Measurements from ENCODE around the gene ATRN. TPM values are rescaled to one million over a fixed set of nuclear protein-coding genes. Genes with fewer than 3 reads are reported as not detected.

The ATRN gene
- total RNA-seq, 2 donors from 2014 or later = 17.0 to 23.1 TPM

DNA sequence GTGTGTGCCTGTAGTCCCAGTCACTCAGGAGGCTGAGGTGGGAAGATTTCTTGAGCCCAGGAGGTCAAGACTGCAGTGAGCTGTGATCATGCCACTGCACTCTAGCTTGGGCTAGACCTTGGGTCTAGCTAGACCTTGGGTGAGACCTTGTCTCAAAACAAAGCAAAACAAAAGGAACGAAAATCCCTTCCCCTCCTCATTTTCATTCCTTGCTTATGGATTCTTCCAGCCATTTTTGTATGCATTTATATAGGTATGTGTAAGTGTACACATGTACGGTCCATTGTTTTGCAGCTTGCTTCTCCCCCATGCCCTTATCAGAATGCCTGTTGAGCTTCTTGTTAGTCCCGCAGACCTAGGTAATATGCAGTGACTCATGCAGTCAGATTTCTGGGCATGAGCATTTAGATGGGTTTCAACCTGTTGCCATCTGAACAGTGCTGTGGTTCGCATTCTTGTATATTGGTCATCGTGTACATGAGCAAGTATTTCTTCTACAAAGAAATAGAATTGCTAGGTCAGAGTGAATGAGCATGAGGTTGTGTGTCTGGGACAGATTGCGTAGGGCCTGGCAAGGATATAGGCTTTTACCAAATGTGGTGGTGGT, 73.2 kb downstream of the ATRN start:
- H3K9me3 ChIP-seq = no peaks in the 10 kb centered on the region
- H3K36me3 ChIP-seq = no peaks in the 10 kb centered on the region
- no peak for DNase-seq
- H3K4me3 ChIP-seq = no peak overlapping the region
- no peak overlapping the region for H3K9ac ChIP-seq (ENCODE audit: low read depth in 2 of 2, low read length in 2 of 2)
- no peaks in the 10 kb centered on the region for H3K4me1 ChIP-seq
- no peaks in the 10 kb centered on the region for H3K27me3 ChIP-seq
- TF ChIP-seq, protein P1, sequence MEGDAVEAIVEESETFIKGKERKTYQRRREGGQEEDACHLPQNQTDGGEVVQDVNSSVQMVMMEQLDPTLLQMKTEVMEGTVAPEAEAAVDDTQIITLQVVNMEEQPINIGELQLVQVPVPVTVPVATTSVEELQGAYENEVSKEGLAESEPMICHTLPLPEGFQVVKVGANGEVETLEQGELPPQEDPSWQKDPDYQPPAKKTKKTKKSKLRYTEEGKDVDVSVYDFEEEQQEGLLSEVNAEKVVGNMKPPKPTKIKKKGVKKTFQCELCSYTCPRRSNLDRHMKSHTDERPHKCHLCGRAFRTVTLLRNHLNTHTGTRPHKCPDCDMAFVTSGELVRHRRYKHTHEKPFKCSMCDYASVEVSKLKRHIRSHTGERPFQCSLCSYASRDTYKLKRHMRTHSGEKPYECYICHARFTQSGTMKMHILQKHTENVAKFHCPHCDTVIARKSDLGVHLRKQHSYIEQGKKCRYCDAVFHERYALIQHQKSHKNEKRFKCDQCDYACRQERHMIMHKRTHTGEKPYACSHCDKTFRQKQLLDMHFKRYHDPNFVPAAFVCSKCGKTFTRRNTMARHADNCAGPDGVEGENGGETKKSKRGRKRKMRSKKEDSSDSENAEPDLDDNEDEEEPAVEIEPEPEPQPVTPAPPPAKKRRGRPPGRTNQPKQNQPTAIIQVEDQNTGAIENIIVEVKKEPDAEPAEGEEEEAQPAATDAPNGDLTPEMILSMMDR (IDR thresholded peaks at IDR 0.05) = no peak
- intact Hi-C loops (cut with DNase I) = no loop called here
- H3K27ac ChIP-seq = no peak overlapping the region

DNA sequence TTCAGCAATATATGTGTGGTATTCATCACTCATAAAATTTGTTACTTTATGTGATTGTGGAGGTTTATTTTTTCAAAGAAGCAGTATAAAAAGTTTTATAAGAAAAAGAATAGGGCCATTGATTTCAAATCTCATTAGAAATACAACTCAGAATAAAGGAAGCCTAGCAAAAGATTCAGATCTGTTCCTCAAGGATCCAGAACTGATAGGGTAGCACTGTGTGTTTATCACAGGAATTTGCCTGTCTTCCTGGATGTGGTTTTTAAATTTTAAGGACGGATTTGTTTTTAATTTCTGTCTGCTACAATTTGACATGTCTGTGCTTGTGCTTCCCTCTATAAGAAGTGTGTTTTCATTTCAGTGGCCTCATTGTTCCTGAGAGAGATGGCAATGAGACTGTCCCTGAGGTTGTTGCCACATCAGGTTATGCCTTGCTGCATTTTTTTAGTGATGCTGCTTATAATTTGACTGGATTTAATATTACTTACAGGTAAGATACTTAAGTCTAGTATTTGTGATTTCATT, 74.6 kb downstream of the ATRN start:
- H3K9me3 ChIP-seq = no peaks in the 10 kb centered on the region
- H3K4me1 ChIP-seq = no peaks in the 10 kb centered on the region
- H3K27me3 ChIP-seq = no peaks in the 10 kb centered on the region
- H3K4me3 ChIP-seq = no peak overlapping the region
- DNase-seq = no peak
- TF ChIP-seq, protein P1 (IDR thresholded peaks at IDR 0.05) = no peak
- no peak overlapping the region for H3K9ac ChIP-seq (ENCODE audit: low read depth in 2 of 2, low read length in 2 of 2)
- intact Hi-C loops (cut with DNase I) = no loop called here
- H3K36me3 ChIP-seq = no peaks in the 10 kb centered on the region
- H3K27ac ChIP-seq = no peak overlapping the region

DNA sequence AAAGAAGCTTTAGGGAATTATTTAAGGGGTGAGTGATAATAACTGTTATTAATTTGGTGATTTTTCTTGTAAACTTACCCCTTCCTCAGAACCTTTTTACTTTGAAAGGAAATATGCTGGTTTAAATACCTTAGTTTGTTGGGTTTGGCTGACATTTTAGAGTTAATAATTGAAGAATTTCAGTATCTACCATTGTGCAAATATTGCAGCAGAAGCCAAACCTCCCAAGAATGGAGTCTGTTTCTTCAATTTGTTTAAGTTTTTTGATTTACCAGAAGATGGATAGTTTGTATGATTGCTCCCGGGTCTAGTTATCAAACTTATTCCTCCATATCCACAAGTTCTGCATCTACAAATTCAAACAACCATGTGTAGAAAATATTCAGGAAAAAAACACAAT, 77.1 kb downstream of the ATRN start:
- Histone ChIP-seq H3K27ac (no peak overlapping the region), H3K4me1 (no peaks in the 10 kb centered on the region), H3K4me3 (no peak overlapping the region), H3K27me3 (no peaks in the 10 kb centered on the region), H3K9ac (ENCODE audit: low read depth in 2 of 2, low read length in 2 of 2) (no peak overlapping the region), H3K36me3 (no peaks in the 10 kb centered on the region), H3K9me3 (no peaks in the 10 kb centered on the region)
- intact Hi-C loops (cut with DNase I) = no loop called here
- DNase-seq = no peak
- TF ChIP-seq, protein P1 (IDR thresholded peaks at IDR 0.05) = no peak

DNA sequence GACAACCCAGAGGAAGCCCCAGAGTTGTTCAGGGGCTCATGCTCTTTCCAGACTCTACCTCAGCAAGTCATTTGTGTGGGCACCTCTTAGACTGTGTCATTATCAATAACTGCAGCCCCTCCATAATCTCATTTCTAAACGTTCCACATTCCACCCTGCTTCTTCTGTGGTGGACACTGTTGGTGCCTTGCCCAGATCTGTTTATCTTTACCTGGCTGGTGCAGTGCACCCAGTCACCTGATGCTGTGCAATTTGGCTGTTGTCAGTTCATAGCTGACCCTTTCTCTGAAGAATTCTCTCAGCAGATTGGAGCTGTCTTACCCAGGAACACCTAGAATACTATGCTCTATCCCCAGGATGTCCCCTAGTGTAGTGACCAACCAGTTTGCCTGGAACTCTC, 80.0 kb downstream of the ATRN start:
- Histone ChIP-seq H3K27me3 (no peaks in the 10 kb centered on the region), H3K4me3 (no peak overlapping the region), H3K36me3 (no peaks in the 10 kb centered on the region), H3K9me3 (no peaks in the 10 kb centered on the region), H3K27ac (no peak overlapping the region), H3K9ac (ENCODE audit: low read depth in 2 of 2, low read length in 2 of 2) (no peak overlapping the region), H3K4me1 (no peaks in the 10 kb centered on the region)
- intact Hi-C loops (cut with DNase I) = no loop called here
- TF ChIP-seq, protein P1 (IDR thresholded peaks at IDR 0.05) = no peak
- DNase-seq = no peak

DNA sequence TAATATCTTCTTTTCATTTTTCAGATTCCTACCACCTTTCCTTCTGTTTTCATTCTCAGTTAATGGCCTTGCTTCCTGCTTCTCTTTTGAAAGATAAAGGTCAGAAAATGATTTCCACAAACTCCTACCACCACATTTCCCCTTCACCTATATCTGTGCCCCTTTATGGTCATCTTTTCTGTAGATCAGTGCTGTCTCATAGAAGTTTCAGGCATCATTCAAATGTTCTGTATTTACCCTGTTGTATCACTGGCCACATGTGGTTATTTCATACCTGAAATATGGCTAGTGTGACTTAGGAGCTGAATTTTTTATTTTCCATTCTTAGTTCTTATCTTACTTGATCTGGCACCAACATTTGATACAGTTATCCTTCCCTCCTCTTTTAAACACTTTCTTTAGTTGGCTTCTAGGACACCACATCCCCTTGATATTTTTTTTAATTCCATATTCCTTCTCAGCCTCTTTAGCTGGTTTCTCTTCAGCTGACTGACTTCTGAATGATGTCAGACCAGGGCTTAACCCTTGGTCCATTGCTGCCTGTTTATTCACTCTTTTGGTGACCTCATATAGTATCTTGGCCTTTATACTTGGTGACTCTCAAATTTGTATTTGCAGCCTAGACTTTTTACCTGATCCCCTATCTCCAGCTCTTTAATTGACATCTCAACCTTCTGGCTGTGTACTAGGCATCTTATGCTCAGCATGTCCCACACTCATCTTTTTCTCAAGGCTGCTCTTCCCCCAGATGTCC, 81.0 kb downstream of the ATRN start:
- DNase-seq = no peak
- no peaks in the 10 kb centered on the region for H3K36me3 ChIP-seq
- TF ChIP-seq, protein P1 (IDR thresholded peaks at IDR 0.05) = no peak
- H3K9ac ChIP-seq (ENCODE audit: low read depth in 2 of 2, low read length in 2 of 2) = no peak overlapping the region
- no peak overlapping the region for H3K4me3 ChIP-seq
- H3K27ac ChIP-seq = no peak overlapping the region
- H3K9me3 ChIP-seq = no peaks in the 10 kb centered on the region
- no peaks in the 10 kb centered on the region for H3K4me1 ChIP-seq
- intact Hi-C loops (cut with DNase I) = no loop called here
- H3K27me3 ChIP-seq = no peaks in the 10 kb centered on the region
